Lung microvascular endothelial cell (primary cell): ENCODE measurements around the gene SLC6A8. TPM values are rescaled to one million over a fixed set of nuclear protein-coding genes. Genes with fewer than 3 reads are reported as not detected.
A peak's percentile ranks its signal among the peaks of the same experiment; 100 is the strongest.
"Not testable (repeated sequence)": the region's sequence is repeated elsewhere in the genome, so short reads cannot be mapped to it uniquely, and the experiment has no call there.

ENCODE experiments used
- DNase-seq, 2 donors: peaks; one replicate each; pipeline versions ENCODE4 v3.0.0 to v3.0.0-alpha.2; 2010; ENCODE audit warnings: low read depth in 2 of 2
- total RNA-seq: library from RNA; depleted of rRNA; stranded (reverse); fragments of >200 nt; gene quantifications from 2 replicates; pipeline ENCODE4 v1.2.1, GENCODE V29; 2014

The SLC6A8 gene
- total RNA-seq, 1 donor from 2014 or later: 2.4 TPM

DNA sequence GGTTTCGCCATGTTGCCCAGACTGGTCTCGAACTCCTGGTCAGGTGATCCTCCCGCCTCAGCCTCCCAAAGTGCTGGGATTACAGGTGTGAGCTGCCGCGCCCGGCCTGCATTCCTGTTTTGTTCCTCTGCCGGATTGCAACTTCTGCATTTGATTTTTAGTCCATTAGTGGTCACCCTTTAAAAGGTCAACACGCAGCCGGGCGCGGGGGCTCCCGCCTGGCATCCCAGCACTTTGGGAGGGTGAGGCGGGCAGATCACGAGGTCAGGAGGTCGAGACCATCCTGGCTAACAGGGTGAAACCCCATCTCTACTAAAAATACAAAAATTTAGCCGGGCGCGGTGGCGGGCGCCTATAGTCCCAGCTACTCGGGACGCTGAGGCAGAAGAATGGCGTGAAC lies 42.4 kb downstream of the SLC6A8 start:
- not testable (repeated sequence) for DNase-seq

DNA sequence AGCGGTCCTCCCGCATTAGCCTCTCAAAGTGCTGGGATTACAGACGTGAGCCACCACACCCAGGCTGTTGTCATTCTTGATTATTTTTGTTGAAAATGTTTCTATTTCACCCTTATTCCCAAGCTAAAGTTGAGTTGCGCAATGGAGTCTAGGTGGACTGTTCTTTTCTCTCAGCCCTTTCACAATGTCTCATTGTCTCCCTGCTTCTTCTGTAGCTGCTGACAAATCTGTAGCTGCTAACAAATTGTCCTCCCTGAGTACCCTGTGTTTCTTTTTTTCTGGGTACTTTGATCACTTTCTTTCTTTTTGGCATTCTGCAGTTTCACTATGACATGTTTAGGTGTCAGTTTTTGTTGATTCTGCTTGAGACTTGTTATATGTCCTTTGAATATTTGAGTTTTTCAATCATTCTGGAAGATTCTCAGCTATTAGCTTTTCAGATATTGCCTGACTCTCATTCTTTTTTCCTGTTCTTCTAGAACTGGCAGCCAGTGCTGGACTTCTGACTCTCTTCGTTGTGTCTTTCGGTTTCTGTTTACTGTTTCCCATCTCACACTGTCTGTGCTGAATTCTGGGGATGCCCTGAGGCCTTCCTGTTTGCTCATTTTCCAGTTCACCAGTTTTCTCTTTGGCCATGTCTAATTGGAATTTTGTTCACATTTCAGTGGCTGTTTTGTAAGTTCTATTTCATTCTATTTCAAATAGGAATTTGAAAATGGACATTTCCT lies 43.6 kb downstream of the SLC6A8 start:
- no peak for DNase-seq

DNA sequence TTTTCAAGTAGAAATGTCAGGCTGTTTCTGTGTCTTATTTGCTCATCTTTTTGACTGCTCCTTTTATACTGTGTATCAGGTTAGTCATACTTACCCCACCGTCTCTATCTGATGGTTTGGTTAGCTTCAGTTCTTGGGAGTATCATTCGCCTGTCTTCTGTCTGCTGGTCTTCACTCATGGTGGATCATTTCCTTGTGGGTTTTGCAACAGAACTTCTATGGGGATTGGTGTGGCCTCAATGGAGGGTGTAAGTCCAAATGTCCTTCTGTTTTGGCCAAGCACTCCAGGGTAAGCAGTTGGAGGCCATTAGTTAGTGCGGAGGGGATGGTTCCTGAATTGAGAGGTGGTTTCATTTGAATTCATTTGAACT lies 44.1 kb downstream of the SLC6A8 start:
- no peak for DNase-seq

DNA sequence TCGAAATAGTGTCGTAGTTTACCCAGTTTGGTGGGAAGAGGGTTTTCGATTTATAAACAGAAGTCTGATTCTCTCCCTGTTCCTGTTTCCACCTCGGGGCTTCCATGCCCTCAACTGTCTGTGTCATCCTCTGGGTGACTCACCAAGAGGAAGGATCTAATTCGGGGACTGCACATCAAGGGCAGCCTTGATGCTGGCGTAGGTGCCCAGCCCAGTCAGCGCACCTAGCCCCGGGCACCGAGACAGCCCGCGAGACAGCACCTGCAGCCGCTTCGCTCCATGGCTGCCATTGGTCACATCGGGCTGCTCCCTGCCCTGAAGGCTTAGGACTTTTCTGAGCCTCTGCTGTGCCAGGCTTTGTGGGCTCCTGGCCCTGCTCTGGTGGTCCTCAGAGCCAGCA lies 44.7 kb downstream of the SLC6A8 start:
- DNase-seq: peak in 1 of 2 donors; percentile 51

DNA sequence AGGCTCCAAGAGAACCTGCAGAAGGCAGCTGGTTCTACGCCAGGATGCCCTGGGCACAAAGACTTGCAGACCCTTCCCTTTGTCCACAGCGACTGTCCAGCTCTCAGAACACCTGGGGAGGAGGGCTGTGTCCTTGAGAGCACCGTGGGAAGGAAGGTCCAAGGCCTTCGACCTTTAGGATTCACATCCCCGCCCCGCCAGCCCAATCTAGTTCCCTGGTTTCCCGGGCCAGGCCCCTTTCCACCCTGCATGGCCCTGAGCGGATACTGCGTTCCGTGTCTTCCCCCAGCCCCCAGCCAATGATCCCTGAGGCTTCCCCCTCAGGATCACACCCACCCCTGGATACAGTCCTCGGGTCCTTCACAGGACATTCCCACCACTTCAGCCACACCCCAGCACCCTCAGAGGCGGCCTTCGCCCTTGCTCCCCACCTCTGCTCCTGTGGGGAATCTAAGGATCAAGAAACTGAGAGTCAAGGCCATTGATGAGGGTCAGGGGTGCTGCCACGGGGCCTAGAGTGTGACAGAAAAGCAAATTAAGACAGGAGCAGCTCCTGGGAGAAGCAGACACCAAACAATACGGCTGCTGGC lies 46.0 kb downstream of the SLC6A8 start:
- no peak for DNase-seq

DNA sequence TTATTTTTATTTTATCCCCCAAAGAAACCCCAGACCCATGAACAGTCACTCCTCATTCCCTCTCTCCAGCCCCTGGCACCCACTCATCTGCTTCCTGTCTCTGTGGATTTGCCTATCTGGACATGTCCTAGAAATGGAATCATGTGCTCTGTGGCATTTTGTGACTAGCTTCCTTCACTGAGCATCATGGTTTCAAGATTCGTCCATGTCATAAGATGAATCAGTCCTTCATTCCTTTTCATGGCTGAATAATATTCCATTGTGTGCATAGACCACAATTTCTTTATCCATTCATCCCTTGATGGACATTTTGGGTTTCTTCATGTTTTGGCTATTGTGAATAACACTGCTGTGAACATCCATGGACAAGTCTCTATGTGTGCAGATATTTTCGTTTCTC lies 47.1 kb downstream of the SLC6A8 start:
- no peak for DNase-seq

DNA sequence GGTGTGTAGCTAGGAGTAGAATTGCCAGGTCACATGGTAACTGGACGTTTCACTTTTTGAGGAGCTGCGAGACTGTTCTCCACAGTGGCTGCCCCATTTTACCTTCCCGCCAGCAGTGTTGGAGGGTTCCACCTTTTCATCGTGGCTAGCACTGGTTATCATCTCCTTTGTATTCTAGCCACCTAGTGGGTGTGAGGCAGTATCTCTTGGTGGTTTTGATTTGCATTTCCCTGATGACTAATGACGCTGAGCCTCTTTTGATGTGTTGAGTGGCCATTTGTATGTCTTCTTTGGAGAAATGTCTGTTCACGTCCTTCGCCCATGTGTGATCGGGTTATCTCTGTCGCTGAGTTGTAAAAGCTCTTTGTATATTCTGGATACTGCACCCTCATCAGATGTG lies 47.5 kb downstream of the SLC6A8 start:
- no peak for DNase-seq

DNA sequence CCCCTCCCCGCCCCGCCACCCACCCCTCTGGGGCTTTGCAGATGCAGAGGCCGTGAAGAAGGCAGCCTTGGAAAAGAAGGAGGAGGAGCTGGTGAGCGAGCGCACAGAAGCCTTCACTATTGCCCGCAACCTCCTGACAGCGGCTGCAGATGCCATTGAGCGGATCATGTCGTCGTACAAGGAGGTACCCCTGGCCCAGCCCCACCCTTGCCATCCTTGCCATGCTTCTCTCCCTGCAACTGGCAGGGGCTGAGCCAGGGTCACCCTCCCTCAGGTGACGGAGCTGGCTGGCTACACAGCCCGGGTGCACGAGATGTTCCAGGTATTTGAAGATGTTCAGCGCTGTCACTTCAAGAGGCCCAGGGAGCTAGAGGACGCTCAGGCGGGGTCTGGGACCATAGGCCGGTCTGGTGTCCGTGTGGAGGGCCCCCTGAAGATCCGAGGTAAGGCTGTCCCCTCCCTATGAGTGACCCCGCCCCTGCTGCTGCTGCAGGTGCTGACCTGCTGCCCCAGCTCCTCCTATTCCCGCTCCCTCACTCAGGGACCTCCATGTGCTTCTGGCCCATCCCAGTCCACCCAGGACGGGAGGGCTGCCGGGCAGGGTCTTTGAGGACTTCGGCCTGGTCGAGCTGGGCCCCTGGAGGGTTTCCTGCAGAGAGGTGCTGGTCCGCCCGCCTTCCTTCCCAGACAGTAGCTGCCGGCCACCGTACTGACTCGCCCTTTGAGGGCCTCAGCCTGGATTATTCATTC lies 48.5 kb downstream of the SLC6A8 start:
- DNase-seq: no peak

DNA sequence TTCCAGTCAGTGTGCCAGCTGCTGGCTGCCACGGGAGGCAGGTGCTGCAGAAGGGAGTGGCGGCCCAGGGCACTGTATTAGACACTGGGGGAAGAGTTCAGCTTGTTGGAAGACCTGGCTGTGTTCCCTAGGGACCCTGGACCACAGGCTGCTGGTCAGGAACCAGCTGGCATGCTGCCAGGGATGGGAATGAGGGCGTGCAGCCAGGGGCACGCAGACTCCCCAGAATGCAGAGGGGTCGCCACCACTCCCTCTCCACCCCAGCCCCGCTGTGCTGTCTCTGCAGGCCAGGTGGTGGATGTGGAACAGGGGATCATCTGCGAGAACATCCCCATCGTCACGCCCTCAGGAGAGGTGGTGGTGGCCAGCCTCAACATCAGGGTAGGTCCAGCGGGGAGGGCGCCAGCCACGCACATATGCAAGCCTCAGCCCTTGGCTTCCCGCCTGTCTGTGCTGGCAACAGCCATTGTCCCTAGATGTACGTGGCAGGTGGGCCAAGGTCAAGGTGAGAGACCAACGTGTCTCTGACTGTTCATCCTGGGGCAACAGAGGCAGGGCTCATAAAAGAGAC lies 49.2 kb downstream of the SLC6A8 start:
- no peak for DNase-seq

DNA sequence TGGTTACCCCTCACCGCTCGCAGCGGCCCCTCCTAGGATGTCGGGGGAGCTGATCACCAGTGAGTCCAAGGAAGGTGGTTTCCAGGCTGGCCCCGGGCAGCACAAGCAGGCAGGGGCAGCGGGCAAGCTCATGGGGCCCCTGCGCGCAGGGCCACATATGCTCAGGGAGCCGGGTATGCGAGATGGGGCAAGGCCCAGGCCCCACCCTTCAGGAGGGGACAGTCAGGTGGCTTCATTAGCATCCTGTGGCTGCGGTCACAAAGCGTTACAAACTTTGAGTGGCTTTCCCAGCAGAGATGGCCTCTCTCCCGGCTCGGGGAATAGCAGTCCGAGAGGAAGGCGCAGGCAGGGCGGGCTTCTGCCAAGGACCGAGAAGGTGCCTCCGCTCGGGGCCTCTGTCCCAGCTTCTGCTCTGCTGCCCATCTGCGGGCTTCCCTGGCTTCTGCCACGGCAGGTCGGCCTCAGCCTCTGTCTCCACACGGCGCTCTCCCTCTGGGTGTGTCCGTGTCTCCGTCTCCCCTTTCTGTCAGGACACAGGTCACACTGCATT lies 50.4 kb downstream of the SLC6A8 start:
- DNase-seq: no peak

DNA sequence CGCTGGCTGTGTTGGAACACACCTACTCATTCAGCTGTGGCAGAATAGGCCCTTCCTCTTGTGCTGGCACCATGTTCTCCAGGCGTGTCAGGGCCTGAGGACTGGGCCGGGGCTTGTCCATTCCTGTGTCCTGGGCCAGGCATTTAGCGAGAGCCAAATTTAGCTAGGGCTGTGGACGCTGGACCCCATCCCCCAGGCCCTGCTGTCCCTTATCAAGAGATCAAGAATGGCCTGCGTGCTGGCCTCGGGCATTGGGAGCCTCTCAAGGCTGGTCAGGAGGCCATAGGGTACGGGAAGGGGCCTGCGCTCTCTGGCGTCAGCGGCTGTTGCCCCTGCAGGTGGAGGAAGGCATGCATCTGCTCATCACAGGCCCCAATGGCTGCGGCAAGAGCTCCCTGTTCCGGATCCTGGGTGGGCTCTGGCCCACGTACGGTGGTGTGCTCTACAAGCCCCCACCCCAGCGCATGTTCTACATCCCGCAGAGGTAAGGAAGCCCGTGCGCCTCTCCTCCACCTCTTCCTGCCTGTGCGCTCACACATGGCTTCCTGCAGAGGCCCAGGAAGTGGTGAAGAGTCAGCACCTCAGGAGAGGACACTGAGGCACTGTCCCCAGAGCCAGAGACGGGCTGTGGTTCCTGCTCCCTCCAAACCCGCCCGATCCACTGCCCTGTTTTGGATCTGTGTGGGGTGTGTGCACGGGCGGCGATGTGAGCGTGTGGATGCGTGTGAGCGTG lies 52.2 kb downstream of the SLC6A8 start:
- no peak for DNase-seq

DNA sequence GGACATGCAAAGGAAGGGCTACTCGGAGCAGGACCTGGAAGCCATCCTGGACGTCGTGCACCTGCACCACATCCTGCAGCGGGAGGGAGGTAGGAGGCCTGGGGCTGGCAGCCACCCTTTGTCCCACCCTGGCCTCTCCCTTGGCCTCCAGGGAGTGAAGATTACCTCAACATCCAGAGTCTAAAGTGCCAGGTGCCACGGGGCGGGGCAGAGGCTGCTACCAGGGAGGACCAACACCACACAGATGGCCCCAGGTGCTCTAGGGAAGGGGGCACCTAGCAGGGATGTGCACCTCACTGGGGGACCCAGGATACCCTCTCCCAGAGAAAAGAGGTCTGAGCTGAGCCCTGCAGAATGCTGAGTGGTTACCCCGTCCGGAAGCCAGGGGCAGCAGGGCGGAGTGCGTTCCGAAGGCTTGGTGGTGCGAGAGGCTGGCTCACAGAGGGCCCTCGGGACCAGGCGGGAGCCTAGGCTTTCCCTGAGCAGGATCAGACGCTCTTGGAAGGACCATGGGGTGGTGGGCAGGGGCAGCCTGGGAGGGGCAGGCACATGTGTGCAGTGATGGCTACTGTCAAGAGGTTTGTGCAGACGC lies 53.0 kb downstream of the SLC6A8 start:
- DNase-seq: no peak

DNA sequence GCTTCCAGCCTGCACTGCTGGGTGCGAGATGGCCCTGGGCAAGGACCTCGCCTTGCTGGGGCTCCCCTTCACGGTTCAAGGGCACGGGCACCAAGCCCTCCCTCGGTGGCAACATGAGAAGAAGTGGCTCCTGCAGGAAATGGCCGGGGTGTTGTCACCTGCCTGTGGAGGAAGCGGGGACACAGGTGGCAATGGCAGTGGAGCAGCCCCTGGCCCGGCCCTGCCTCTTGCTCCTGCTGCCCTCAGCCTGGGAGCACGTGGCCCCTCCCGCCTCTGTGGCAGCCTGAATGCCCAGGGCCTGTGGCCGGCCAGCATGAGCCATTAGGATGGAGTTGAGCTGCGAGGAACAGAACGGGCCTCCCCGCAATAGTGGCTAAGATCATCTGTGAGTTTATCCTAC lies 53.7 kb downstream of the SLC6A8 start:
- no peak for DNase-seq

DNA sequence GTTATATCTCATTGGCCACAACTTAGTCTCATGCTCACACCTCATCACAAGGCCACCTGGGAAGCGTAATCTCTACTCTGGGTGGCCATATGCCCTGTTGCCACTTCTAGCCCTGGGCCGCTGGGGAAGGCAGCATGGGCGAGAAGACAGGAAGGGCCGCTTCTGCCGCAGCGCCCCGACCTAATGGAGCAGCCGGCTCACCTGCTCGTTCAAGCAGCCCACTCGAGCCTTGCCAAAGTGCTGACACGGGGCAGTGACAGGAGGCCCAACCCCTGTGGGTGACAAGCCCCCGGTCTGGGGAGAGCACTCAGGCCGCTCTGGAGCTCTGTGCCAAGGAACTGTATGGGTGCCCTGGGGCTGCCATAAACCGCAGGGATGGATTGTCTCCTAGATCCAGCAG lies 54.4 kb downstream of the SLC6A8 start:
- not testable (repeated sequence) for DNase-seq

DNA sequence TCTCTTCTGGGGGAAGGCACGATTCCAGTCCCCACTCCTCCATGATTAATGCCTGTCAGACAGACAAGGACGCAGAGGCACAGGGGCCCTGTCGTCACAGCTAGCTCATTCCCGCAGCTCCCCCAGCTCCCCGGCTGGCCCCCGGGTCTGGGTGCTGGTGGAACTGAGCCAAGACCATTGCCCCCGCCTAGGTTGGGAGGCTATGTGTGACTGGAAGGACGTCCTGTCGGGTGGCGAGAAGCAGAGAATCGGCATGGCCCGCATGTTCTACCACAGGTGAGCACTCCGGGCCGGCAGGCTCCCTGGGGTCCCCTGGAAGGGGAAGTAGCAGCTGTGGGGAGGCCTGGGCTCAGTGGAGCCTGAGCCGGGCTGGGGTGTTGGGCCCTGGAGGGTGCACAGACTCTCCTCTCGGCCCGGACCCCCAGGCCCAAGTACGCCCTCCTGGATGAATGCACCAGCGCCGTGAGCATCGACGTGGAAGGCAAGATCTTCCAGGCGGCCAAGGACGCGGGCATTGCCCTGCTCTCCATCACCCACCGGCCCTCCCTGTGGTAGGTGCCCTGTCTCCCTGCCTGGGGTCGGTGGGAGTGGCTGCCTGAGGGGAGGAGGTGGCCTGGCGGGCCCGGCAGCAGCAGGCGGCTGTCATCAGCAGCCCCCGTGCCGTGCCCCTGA lies 55.2 kb downstream of the SLC6A8 start:
- not testable (repeated sequence) for DNase-seq

DNA sequence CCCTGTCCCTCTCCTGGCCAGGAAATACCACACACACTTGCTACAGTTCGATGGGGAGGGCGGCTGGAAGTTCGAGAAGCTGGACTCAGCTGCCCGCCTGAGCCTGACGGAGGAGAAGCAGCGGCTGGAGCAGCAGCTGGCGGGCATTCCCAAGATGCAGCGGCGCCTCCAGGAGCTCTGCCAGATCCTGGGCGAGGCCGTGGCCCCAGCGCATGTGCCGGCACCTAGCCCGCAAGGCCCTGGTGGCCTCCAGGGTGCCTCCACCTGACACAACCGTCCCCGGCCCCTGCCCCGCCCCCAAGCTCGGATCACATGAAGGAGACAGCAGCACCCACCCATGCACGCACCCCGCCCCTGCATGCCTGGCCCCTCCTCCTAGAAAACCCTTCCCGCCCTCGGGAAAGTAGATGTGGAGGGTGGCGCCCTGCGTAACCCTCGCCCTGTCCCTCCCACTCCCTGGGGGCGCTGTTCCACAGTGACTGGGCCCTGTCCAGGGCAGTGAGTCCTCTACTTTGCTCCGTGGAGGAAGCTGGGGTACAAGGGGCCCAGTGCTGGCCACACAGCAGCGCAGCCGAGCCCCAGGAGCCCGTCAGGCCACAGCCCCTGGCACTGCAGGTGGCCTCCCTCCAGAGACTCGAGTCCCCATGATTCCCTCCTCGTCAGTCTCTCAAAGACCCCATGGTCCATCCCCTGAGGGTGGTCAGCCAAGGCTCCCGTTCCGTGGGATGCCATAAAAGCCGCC lies 55.9 kb downstream of the SLC6A8 start:
- not testable (repeated sequence) for DNase-seq

DNA sequence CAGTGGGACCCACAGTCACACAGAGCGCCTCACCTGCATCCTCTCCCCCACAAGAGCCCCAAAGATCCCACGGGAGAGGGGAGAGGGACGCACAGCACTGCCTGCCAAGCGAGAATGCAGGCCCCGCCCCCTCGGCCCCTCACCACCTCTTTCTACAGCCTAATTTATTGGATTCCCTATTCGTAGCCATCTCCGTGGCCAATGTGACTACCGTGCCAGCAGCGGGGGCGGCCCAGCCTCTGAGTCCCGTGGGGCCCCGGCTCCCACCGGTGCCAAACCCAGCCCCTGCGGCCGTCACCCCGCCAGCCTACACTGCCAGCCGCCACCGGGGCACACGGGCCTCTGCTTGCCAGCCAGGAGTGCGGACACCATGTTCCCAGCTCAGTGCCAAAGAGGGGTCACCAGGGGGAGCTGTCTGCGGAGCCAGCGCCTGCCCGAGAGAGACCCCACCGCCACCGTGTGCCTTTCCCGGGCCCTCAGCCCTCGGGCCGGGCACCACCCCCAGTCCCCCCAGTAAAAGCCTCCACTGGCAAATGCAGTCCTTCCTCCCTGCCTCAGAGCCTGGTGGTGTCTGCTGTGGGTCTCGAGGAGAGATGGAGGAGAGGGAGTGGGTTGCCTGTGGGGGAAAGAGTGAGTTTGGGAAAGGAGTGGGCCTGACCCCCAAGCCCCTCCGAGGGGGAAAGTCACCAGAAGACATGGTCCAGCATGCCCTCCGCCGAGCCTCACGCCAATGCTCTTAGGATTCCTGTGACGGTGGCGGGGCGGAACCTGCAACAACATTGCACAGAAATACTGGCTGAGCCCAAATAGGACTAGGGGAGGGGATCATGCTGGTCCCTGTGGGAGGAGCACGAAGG lies 56.7 kb downstream of the SLC6A8 start:
- peak; percentile 21 to 39 for DNase-seq

DNA sequence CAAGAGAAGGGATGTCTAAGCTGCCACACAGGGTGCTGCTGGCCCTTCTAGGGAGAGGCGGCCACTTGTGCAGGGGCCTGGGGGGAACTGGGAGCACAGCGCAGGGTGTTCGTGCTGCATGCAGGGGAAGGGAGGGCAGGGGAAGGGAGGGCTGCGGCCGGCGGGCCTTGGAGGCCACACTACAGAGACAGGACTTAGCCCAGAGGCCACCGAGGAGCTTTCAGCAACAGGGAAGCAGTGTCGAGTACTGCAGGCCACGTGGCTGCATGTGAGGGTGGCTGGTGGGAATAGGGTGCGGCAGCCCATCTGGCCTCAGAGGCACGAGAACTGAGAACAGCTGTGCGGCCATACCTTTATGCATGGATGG lies 57.3 kb downstream of the SLC6A8 start:
- DNase-seq: not testable (repeated sequence)
